Aortic smooth muscle cell (primary cell): Measurements from ENCODE around the gene AASDH. TPM values are rescaled to one million over a fixed set of nuclear protein-coding genes. Genes with fewer than 3 reads are reported as not detected.

Experiments
- total RNA-seq: library from RNA; depleted of rRNA; stranded (reverse); fragments of >200 nt; gene quantifications from 2 replicates; pipeline ENCODE4 v1.2.3, GENCODE V29; 2014

Gene AASDH
- total RNA-seq = 14.4 and 15.1 TPM in 2 replicates

DNA sequence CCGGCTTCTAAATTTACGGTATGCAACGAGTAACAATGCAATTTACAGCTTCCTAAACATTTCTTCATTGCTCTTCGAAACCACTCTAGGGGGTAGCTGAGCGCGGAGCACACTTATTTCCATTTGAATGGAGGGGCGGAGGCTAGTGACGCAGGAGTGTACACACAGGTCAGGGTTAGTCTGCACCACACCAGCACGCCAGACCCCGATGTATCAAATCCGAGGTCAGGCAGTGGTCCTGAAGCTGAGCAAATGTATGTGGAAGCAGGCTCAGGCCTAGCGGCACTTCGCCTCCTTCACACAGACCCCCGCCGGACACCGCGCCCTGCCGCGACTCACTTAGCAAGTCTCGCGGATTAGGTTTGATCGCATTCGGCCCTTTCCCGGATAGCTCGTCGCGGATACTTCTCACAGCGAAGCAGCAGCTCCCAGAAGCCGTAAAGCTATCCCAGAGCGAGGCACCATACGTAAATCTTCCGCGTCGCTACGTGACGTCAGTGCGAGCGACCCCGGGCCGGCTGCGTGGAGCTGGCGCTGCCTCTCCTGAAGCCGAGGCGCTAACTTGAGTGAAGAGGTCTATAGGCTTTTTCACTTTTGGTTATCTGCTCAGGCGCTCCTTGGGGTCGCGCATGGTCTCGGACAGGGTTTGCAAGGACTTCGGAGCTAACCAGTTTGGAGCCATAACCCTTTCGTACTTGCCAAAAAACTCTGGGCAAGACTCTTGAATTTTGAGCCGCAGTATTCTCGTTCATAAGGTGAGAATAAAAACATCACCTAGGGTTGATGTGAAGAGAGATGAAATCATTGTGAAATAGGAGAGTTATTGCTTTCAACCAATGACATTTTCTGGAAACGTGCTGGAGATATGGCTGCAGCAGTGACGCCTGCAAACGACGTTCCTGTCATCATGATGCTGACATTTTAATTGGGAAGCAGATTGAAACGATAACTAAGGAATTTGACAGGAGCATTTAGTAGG is at the start of gene AASDH:
TSS of gene AASDH (minus strand) at position 469 of the 979 bp plus-strand sequence. CDS start 3,192 bp downstream, outside the sequence.

GRCh38 chr4:56435140-56435926 is 48.0 kb upstream of the AASDH start, which contains the start of gene PPAT:
Gene PPAT, minus strand, starts transcription at chr4:56435615. Its CDS starts 138 bp downstream, at chr4:56435477.

Other genes with a start within 250 kb of the AASDH start
- gene PPAT, start 48.1 kb upstream of the AASDH start, total RNA-seq = 8.5 and 10.8 TPM in 2 replicates
- gene PAICS, start 48.8 kb upstream of the AASDH start, total RNA-seq = 16.9 and 17.5 TPM in 2 replicates
- 62.4 and 74.5 TPM in 2 replicates for gene SRP72, start 80.1 kb upstream of the AASDH start, total RNA-seq
- 0.13 and 0.19 TPM in 2 replicates for gene ARL9, start 118.3 kb upstream of the AASDH start, total RNA-seq